AG09319 (cell line): Measurements from ENCODE around the gene POTEG.
"Not testable (repeated sequence)": the region's sequence is repeated elsewhere in the genome, so short reads cannot be mapped to it uniquely, and the experiment has no call there.

Experiments used
- DNase-seq: peaks from one replicate; pipeline ENCODE4 v3.0.0-alpha.2; 2010; ENCODE audit warnings: low read depth; ENCODE audit errors: extremely low read depth

POTEG gene

DNA sequence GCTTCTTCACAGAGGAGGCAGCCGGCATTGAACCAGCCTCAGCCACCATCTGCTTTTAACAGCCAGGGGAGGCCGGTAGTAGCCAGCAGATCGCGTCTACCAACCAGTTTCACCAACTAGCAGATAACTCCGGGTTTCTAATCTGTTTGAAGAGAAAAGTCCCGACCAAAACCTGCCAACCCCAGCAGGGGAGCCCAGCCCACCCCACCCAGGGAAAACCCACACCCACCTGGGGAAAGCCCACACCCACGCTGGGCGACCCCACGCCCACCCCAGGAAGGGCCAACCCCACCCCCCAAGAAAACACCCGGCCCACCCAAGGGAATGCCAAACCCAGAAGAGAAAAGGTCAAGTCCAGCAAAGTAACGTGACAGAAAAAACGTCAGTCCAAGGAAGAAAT lies at the start of gene POTEG:
TSS of gene POTEG (minus strand) at position 101 of the 400 bp plus-strand sequence. CDS start at position 49, 52 bp downstream.
- not testable (repeated sequence) for DNase-seq

DNA sequence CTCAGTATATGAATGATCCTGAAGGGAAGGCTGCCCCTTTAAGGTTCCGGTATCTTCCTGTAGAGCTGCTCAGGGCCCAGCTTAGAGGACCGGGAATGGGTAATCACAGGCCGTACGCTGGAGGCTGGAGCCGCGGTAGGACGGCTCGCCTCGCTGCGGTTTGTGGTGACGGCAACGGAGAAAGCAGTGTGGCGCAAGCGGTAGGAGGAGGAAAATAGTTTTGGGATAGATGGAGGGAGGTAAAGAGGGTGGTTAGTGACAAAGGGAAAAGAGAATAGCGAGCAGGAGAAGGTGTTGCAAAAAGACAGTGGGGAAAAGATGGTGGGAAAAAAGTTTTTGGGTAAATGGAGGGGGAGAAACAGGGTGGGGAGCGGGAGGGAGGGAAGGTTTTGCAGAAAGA lies 48.0 kb upstream of the POTEG start:
- not testable (repeated sequence) for DNase-seq

DNA sequence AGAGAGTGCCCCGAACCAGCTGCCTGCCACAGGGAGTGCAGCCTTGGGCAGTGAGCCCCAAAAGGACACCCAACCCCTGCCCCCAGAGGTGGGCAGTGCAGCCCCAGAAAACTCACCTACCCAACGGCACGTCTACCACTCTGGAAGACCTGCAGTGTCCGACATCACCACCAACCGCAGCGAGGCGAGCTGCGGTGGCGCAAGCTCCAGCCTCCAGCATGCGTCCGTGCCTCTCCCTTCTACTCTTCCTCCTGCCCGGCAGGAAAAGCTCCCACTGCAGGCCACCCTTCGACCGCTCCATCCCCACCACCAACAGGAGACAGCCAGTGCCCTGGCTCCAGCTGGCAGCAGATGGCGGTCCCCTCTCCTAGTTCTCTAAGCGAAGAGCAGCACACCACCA lies 47.3 kb upstream of the POTEG start:
- not testable (repeated sequence) for DNase-seq

DNA sequence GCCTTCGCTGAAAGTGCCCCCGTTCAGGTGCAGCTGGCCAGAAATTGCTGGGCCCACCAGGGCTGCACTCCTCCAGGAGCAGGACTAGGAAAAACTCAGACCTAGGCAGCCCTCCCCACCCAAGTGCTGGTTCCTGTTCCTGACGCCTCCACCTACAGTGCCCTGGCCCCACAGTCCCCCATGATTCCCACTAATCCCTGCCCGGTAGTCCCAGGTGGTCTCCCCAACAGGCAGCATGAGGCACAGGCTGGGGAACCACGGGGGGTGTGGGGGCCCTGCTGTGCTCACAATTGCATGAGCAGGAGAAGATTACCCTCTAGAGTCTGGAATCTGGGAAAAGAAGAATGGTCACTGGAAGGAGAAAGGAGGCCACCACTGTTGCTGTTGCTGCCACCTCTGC lies 46.4 kb upstream of the POTEG start:
- DNase-seq, result not testable (repeated sequence)

DNA sequence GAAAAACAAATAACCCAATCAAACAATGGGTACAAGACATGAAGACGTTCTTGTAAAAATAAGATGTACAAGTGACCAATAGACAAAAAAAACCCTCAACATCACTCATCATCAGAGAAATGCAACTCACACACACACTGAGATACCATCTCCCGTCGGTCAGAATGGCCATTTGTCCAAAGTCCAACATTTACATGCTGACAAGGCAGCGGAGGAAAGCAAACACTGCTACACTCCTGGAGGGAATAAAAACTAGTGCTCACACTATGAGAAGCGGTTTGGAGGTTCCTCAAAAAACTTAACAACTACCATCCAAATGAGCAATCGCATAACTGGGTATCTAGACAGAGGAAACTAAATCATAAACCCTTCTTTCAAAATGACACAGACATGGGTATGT lies 11.6 kb upstream of the POTEG start:
- not testable (repeated sequence) for DNase-seq

DNA sequence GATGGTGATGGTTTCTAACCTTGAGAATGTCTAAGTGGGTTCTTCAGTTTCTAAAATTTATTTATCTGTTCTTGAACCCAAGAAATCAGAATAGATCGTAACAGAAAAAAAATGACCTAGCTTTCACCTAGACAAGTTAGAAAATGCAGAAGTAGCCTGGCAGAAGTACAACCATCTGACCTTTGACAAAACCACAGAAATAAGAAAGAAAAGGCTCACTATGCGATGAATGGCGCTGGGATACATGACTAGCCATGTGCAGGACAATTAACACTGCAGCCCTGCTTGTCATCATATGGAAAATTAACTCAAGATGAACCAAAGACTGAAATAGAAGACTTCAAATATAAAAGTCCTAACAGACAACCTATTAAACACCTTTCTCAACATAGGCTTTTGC lies 5.7 kb upstream of the POTEG start:
- DNase-seq, result not testable (repeated sequence)

DNA sequence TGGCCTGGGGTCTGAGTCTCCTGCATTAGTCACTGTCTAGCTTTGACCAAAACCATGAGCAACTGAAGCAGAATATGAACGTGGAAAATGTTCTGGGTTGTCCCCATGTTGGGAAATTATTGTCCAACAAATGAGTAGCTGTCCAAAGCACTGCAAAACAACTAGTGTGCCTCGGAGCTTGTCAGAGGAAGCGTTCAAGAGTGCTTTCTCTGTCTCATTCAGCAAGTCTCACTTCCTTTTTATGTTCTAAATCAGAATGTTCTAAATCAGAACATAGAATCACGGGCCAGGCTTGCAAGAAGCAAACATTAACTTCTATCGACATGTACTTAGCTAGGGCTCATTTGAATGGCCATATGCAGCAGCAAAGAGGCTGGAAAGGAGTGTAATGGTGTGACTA lies 5.1 kb upstream of the POTEG start:
- not testable (repeated sequence) for DNase-seq

DNA sequence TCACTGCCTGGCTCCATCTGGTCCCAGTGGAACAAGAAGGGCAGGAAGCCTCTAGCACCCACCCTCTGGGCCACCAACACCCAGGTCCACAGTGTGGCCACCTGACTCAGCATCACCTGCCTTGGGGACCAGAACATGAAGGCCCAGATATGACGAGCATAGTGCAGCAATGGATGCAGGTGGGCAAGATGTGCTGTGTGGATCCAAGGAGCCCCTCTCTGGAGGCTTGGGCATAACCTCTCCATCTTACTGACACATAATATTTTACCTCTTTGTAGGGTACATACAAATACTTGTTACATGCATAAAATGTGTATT lies 2.9 kb upstream of the POTEG start:
- not testable (repeated sequence) for DNase-seq

DNA sequence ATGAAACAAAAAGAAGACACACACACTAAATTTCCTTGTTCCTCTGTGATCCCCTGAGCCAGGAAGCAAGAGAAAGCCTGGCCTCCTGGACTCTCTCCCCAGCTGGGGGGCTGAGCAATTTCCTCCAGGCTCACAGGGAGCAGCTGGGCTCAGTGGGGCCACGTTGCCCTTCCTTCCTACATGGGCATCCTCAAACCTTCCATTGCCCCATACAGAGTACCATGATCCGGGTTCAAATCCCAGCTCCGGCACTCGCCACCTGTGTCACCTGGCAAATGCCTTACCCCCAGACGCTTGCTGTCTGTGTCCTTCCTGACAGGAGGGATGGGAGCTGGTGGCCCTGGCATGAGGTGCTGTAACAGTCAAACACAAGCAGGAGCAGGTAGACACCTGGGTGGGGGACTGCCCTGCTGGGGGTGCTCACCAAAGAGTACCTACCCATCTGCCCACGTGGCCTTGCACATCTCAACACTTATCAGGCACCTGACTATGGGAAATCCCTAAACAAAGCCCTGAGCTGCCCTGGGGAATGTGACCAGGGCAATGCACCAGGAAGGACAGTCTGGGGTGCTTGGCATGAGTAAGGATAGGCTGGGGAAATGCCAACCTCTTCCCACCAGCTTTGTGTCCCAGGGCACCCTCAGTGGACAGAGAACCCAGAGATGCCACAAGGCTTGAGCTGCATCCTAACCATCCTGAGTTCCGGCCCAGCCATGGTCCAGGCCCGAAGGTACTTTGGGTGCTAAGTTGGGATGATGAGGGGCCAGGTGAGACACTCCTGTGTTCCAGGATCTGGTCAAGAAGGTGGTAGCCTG lies 2.4 kb upstream of the POTEG start:
- not testable (repeated sequence) for DNase-seq

DNA sequence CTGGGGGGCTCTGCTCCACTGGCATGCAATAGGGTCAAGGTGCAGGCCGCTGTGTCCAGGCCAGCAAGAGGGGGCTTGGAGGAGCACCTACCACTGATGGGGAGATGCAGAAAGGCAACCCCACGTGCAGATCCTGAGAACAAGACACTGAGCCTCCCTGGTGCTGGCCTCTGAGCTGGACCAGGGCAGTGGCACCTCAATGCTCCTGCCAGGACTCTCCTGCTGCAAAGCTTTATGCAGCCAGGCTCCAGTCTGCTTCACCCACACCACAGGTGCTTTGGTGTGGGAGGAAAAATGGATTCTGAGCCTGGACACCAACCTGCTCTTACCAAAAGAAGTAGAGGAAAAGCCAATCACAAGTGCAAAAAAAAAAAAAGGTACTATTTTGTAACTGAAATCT lies 1.7 kb upstream of the POTEG start:
- DNase-seq, result not testable (repeated sequence)

DNA sequence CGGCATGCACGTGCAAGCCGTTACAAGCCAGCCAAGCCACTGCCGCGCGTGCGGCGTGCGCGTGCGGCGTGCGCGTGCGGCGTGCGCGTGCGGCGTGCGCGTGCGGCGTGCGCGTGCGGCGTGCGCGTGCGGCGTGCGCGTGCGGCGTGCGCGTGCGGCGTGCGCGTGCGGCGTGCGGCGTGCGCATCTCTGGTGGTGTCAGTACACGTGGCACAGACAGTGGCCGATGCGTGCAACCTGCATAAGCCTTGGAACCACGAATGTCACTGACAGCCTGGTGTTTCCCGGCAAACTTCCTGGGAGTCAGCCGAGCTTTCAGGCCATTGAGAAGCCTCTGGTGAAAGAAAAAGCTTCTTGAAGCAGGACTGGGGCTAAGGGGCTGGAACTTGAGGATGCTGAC lies 750 bp upstream of the POTEG start:
- not testable (repeated sequence) for DNase-seq

DNA sequence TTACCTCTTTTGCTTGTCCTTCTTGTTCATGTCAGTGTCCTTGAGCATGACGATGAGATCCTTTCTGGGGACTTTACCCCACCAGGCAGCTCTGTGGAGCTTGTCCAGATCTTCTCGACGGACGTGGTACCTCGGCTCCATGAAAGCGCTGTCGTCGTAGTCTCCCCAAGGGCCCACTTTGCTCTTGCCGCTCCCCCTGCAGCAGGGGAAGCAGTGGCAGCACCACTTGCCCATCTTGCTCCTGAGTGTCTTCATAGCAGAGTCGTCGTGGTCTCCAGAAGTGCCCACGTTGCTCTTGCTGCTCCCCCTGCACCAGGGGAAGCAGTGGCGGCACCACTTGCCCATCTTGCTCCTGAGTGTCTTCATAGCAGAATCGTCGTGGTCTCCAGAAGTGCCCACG lies 376 bp downstream of the POTEG start:
- DNase-seq, result not testable (repeated sequence)

DNA sequence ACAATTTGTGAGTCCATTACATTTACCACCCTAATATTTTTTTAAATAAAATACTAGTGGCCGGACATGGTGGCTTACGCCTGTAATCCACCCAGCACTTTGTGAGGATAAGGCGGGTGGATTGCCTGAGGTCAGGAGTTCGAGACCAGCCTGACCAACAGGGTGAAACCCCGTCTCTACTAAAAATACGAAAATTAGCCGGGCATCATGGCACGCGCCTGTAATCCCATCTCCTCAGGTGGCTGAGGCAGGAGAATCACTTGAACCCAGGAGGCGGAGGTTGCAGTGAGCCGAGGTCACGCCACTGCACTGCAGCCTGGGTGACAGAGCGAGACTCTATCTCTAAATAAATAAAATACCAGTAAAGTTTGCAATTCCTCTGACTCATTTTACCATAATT lies 25.6 kb downstream of the POTEG start:
- DNase-seq, result not testable (repeated sequence)

DNA sequence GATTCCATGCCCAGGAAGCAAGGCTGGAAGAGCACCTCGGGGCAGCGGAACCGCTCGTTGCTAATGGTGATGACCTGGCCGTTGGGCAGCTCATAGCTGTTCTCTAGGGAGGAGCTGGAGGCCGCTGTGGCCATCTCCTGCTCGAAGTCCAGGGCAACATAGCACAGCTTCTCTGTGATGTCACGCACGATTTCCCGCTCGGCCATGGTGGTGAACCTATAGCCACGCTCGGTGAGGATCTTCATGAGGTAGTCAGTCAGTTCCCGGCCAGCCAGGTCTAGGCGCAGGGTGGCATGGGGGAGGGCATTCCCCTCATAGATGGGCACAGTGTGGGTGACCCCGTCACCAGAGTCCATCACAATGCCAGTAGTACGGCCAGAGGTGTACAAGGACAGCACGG lies 32.0 kb downstream of the POTEG start:
- not testable (repeated sequence) for DNase-seq

DNA sequence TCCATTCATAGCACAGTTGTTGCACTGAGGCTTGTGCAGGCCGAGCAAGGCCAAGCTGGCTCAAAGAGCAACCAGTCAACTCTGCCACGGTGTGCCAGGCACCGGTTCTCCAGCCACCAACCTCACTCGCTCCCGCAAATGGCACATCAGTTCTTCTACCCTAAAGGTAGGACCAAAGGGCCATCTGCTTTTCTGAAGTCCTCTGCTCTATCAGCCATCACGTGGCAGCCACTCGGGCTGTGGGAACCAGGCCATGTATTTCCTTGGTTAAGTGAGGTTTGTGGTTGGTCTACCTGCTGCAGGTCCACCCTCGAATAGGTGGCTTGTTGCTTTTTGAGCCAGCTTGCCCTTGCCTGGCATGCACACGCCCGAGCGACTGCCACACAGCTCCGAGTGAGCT lies 39.4 kb downstream of the POTEG start:
- not testable (repeated sequence) for DNase-seq

DNA sequence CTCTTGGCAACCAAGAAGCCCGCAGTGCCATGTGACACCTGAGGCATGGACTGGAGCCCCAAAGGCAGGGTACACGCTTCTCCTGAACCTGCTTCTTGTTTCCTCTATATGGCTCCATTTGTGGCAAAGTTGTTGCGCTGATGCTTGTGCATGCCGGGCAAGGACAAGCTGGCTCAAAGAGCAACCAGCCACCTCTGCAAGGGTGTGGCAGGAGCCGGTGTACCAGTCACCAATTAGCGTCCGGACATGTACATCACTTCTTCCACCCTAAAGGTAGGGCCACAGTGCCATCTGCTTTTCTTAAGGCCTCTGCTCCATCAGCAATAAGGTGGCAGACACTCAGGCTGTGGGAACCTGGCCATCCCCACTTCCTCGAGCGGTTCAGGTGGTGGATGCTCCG lies 43.9 kb downstream of the POTEG start:
- not testable (repeated sequence) for DNase-seq

DNA sequence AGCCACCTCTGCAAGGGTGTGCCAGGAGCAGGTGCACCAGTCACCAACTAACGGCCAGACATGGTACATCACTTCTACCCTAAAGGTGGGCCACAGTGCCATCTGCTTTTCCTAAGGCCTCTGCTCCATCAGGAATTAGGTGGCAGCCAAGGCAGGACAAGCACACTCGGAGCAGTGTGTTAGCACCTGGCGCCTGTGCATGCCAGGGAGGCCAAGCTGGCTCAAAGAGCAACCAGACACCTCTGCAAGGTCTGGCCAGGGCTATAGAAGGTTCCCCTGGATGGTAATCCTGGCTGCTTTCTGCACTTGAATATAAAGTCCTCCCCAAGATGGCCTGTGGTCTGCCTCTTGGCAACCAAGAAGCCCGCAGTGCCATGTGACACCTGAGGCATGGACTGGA lies 45.4 kb downstream of the POTEG start:
- DNase-seq, result not testable (repeated sequence)

DNA sequence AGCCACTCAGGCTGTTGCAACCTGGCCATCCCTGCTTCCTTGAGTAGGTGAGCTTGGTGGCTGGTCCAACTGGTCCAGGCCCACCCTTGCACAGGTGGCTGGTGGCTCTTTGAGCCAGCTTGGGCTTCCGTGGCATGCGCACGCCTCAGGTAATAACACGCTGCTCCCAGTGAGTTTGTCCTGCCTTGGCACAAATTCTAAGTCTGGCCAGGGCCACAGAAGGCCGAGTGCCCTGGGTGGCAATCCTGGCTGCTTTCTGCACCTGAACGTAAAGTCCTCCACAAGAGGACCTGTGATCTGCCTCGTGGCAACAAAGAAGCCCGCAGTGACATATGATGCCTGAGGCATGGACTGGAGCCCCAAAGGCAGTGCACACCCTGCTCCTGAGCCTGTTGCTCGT lies 47.1 kb downstream of the POTEG start:
- DNase-seq, result not testable (repeated sequence)

DNA sequence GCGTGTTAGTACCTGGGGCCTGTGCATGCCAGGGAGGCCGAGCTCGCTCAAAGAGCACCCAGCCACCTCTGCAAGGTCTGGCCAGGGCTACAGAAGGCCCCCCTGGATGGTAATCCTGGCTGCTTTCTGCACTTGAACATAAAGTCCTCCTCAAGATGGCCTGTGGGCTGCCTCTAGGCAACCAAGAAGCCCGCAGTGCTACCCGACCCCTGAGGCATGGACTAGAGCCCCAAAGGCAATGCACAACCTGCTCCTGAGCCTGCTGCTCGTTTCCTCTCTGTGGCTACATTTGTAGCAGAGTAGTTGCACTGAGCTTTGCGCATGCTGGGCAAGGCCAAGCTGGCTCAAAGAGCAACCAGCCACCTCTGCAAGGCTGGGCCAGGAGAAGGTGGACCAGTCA lies 47.8 kb downstream of the POTEG start:
- not testable (repeated sequence) for DNase-seq

DNA sequence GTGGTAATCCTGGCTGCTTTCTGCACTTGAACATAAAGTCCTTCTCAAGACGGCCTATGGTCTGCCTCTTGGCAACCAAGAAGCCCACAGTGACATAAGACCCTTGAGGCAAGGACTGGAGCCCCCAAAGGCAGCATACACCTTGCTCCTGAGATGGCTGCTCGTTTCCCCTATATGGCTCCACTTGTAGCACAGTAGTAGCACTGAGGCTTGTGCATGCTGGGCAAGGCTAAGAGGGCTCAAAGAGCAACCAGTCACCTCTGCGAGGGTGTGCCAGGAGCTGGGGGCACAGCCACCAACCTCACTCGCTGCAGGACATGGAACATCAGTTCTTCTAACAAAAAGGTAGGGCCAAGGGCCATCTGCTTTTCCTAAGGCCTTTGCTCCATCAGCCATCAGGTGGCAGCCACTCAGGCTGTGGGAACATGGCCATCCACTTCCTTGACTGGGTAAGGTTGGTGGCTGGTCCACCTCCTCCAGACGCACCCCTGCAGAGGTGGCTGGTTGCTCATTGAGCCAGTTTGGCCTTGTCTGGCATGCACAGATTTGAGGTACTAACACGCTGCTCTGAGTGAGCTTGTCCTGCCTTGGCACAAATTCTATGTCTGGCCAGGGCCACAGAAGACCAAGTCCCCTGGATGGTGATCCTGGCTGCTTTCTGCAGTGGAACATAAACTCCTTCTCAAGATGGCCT lies 49.9 kb downstream of the POTEG start:
- DNase-seq, result not testable (repeated sequence)

DNA sequence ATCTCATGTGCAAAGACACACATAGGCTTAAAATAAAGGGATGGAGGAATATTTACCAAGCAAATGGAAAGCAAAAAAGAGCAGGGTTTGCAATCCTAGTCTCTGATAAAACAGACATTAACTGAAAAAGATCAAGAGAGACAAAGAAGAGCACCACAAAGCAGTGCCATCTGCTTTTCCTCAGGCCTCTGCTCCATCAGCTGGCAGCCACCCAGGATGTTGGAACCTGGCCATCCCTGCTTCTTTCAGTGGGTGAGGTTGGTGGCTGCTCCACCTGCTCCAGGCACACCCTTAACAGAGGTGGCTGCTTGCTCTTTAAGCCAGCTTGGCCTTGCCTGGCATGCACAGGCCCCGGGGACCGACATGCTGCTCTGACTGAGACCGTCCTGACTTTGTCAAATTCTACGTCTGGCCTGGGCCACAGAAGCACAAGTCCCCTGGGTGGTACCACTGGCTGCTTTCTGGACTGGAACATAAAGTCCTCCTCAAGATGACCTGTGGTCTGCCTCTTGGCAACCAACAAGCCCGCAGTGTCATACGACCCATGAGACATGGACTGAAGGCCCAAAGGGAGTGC lies 51.0 kb downstream of the POTEG start:
- DNase-seq, result not testable (repeated sequence)

DNA sequence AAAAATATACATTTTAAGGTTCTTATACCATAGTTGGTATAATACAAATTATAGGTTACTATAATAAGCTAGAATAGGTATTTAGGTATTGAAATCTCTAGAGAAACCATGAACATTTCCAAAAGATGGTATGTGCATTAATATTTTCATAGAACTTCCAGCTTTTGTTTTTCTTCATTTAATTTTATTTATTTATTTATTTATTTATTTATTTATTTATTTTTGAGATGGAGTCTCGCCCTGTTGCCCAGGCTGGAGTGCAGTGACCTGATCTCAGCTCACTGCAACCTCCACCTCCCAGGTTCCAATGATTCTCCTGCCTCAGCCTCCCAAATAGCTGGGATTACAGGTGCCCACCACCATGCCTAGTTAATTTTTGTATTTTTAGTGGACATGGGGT lies 54.0 kb downstream of the POTEG start:
- DNase-seq, result not testable (repeated sequence)
